OCI-LY7 (cell line): ENCODE results near the gene LRRC39. TPM values are rescaled to one million over a fixed set of nuclear protein-coding genes. Genes with fewer than 3 reads are reported as not detected.

Experiments
- BruUV-seq: library from RNA; stranded (reverse); fragments of 400-500 nt; replicated peaks from 2 replicates; lab custom pipeline; 2021; lab: Mats Ljungman, UMichigan
- CTCF ChIA-PET: fragments of 300-600 bp; sonication (Branson Sonifier 250); formaldehyde crosslinking; loops from one replicate; lab custom pipeline; 2022; ENCODE audit warnings: antibody characterized with exemption; ENCODE audit not compliant: unreplicated experiment; lab: Charles Lee
- POLR2A ChIA-PET: fragments of 300-600 bp; sonication (Branson Sonifier 250); formaldehyde crosslinking; loops from one replicate; lab custom pipeline; 2022; ENCODE audit warnings: antibody characterized with exemption; lab: Charles Lee
- DNase-seq: peaks from one replicate; pipeline ENCODE4 v3.0.0-alpha.2; 2015; ENCODE audit warnings: low spot score
- H2AFZ ChIP-seq: fragments of 200-600 bp; sonication (generic), shearing (Covaris generic); 2 replicates; pipeline ENCODE4 v1.6.1; 2014; ENCODE audit warnings: mild to moderate bottlenecking, antibody characterized with exemption, low read length, moderate library complexity
- H3K27ac ChIP-seq: fragments of 200-600 bp; sonication (generic); 2 replicates; pipeline ENCODE4 v1.5.1; 2014; ENCODE audit warnings: mixed run types, low read depth, mild to moderate bottlenecking, moderate library complexity, low read length, inconsistent platforms; ENCODE audit not compliant: poor library complexity, severe bottlenecking
- H3K36me3 ChIP-seq: fragments of 200-600 bp; sonication (generic); 2 replicates; pipeline ENCODE4 v1.6.1; 2014; ENCODE audit warnings: mild to moderate bottlenecking, antibody characterized with exemption, low read length, moderate library complexity, mixed read lengths; ENCODE audit not compliant: insufficient read depth
- H3K4me1 ChIP-seq: fragments of 200-600 bp; sonication (generic); 2 replicates; pipeline ENCODE4 v1.5.1; 2014; ENCODE audit warnings: mild to moderate bottlenecking, low read length; ENCODE audit not compliant: insufficient read depth, poor library complexity, severe bottlenecking
- H3K4me2 ChIP-seq: fragments of 200-600 bp; sonication (generic); 2 replicates; pipeline ENCODE4 v1.6.1; 2014; ENCODE audit warnings: mild to moderate bottlenecking, low read length
- H3K4me3 ChIP-seq: fragments of 200-600 bp; sonication (generic); 2 replicates; pipeline ENCODE4 v1.5.1; 2014; ENCODE audit warnings: mild to moderate bottlenecking, low read depth, low read length; ENCODE audit not compliant: poor library complexity, severe bottlenecking
- H3K79me2 ChIP-seq: fragments of 200-600 bp; sonication (generic); 2 replicates; pipeline ENCODE4 v1.6.1; 2016; ENCODE audit warnings: low read depth, mild to moderate bottlenecking, low read length, moderate library complexity, mixed read lengths; ENCODE audit not compliant: insufficient read depth
- H3K9me2 ChIP-seq: fragments of 200-600 bp; sonication (generic); 2 replicates; pipeline ENCODE4 v1.6.1; 2016; ENCODE audit warnings: mild to moderate bottlenecking, low read length, mixed read lengths; ENCODE audit not compliant: insufficient read depth
- H3K9me3 ChIP-seq: fragments of 200-600 bp; sonication (generic); 2 replicates; pipeline ENCODE4 v1.6.1; 2014; ENCODE audit warnings: mild to moderate bottlenecking, mixed run types, low read length, mixed read lengths
- H4K20me1 ChIP-seq: fragments of 200-600 bp; sonication (generic); 2 replicates; pipeline ENCODE4 v1.6.1; 2014; ENCODE audit warnings: mild to moderate bottlenecking, antibody characterized with exemption, low read length, moderate library complexity, mixed read lengths; ENCODE audit not compliant: insufficient read depth
- CTCF ChIP-seq: fragments of 200-600 bp; sonication (generic); conservative IDR thresholded peaks from 2 replicates; pipeline ENCODE4 v1.5.1; 2014; ENCODE audit warnings: mild to moderate bottlenecking, antibody characterized with exemption, low read length, moderate library complexity, mixed read lengths
- EZH2phosphoT487 ChIP-seq: fragments of 200-600 bp; sonication (generic); IDR thresholded peaks from 2 replicates; pipeline ENCODE4 v1.6.1; 2018; ENCODE audit warnings: low read depth, borderline replicate concordance, mild to moderate bottlenecking, mixed run types, antibody characterized with exemption, low read length, moderate library complexity, mixed read lengths
- intact Hi-C: fragments of 100-400 bp; cut with micrococcal nuclease; formaldehyde crosslinking; loops from one replicate; pipeline ENCODE4 v1.10.0; 2022; ENCODE audit not compliant: unreplicated experiment
- total RNA-seq, 2 experiments: library from RNA; depleted of rRNA in 1 of 2; stranded (reverse); fragments of >200 nt in 1 of 2; shearing (Covaris generic) in 1 of 2; gene quantifications; 2 replicates each; pipeline ENCODE4 v1.2.3, GENCODE V29; 2014 to 2022

LRRC39 gene
- total RNA-seq, 2 experiments from 2014 or later, result 1.5 to 1.8 TPM

DNA sequence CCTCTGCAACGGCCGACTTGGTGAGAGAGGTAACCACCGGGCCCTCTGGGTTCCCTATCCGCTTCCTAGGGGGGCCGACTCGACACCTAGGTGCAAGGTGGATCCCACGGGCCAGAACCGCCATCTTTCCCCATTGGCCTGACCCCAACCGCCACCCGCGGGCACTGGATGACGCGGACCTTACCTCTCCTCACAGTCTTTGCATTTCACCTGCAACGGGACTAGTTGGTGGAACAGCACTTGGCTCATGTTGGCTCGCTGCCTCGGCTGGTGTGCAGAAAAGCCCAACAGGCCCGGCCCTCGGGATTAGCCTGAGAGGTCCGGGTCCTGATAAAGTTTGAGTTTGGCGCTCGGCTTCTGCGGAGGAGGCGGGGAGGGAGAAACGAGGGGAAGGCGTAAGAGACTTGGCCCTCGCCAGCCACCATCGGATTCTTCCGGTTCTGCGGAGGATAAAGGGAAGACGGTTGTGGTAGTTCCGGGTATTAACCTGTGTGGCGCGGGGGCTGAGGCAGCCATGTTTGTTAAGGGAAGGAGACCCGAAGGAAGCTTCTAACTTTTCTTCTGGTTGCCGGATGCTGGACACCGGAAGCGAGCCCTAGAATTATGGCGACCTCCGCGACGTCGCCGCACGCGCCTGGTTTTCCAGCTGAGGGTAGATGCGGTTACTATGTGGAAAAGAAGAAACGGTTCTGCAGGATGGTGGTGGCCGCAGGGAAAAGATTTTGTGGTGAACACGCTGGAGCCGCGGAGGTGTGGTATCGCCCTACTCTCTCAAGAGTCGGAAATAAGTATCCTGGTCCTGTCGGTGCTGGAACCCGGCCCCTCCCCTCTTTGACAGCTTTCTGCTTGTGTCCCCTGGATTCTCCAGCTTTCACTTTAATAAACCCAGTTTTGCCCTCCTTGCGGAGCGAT, 45.2 kb downstream of the LRRC39 start, which contains the start of the genes SASS6 and TRMT13:
Gene SASS6 (minus strand): TSS at position 365 of the 912 bp plus-strand sequence. CDS start 116 bp downstream, at position 249.
Gene TRMT13 (plus strand): TSS at position 598 of the 912 bp plus-strand sequence. CDS start 6 bp downstream, at position 604.
- Histone ChIP-seq H3K4me1 (peaks cover 30% of the 10 kb centered on the region), H3K79me2 (peaks cover 85% of the 10 kb centered on the region), H3K4me2 (peak within 1 kb of the TSS; percentile 95), H2AFZ (peak within 1 kb of the TSS; percentile 92), H3K36me3 (peaks cover 27% of the 10 kb centered on the region), H3K9me2 (no peaks in the 10 kb centered on the region), H3K27ac (peak within 1 kb of the TSS; percentile 74), H4K20me1 (no peaks in the 10 kb centered on the region), H3K4me3 (peak within 1 kb of the TSS; percentile 96), H3K9me3 (no peaks in the 10 kb centered on the region)
- TF ChIP-seq EZH2phosphoT487 (no peak), CTCF (no peak)
- intact Hi-C loops, result loop anchor here (1.0 to 10.0 kb wide), 7 partner anchors 95 to 762 kb away; partner anchors contain the start of genes CDC14A, DBT, EXTL2 and RTCA
- CTCF ChIA-PET, result interaction anchor here (0.6 kb wide), 1 partner anchor 762 kb away, joined by 3 read pairs; no protein-coding TSS in a partner anchor
- POLR2A ChIA-PET, result interaction anchor here (0.6 to 1.5 kb wide), 10 partner anchors 9 to 369 kb away, joined by 3 to 6 read pairs (median 4); partner anchors contain the start of genes FRRS1 and SLC35A3
- no TSS peak for BruUV-seq
- peak; percentile 97 for DNase-seq

DNA sequence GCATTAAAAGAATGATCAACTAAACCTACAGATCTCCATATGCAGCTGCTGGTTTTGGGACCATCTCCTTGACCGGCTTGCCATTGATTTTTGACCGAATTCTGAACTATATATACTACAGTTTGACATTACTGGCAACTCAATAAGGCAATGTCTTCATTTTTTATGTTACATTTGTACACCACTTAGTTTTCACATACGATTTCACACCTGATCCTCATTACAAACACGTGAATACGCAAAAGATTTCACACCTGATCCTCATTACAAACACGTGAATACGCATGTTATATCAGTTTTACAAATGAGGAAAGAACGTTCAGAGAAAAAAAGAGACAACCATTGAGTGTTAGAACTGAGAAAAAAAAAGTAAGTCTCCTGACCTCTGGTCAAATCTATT, 46.4 kb downstream of the LRRC39 start:
- no peak for TF ChIP-seq CTCF
- TF ChIP-seq EZH2phosphoT487, result no peak
- no peaks in the 10 kb centered on the region; the same call in 1 of the 2 replicates for H4K20me1 ChIP-seq
- H2AFZ ChIP-seq, result no peak overlapping the region
- no TSS peak for BruUV-seq
- H3K4me3 ChIP-seq, result peak overlapping the region; percentile 96
- intact Hi-C loops, result loop anchor here (2.0 to 10.0 kb wide), 6 partner anchors 117 to 763 kb away; partner anchors contain the start of genes CDC14A, DBT, EXTL2 and RTCA
- no peak for DNase-seq
- peaks cover 30% of the 10 kb centered on the region for H3K4me1 ChIP-seq
- CTCF ChIA-PET, result no interaction called here
- H3K9me2 ChIP-seq, result no peaks in the 10 kb centered on the region
- H3K9me3 ChIP-seq, result no peaks in the 10 kb centered on the region
- H3K27ac ChIP-seq, result no peak overlapping the region
- POLR2A ChIA-PET, result interaction anchor here (0.6 kb wide), 2 partner anchors 132 to 172 kb away, joined by 3 to 4 read pairs; no protein-coding TSS in a partner anchor
- H3K4me2 ChIP-seq, result peak overlapping the region; percentile 95
- H3K36me3 ChIP-seq, result peaks cover 24% of the 10 kb centered on the region
- peaks cover 94% of the 10 kb centered on the region for H3K79me2 ChIP-seq
